ENCODE data around the gene TMOD4. TPM values are rescaled to one million over a fixed set of nuclear protein-coding genes. Genes with fewer than 3 reads are reported as not detected.

TMOD4 gene
- total and polyA plus RNA-seq, 7 donors: 0.07 to 2.1 (median 1.1) TPM; not detected in 4

GRCh38 chr1:151145304-151146071, 30.3 kb downstream of the TMOD4 start:
- Histone ChIP-seq H3K36me3 (no peaks in the 10 kb centered on the region), H3K27ac (peak overlapping the region; percentile 84 to 87 (median 86))
- TF ChIP-seq CTCF (IDR thresholded peaks at IDR 0.05): no peak
- no peak for TF ChIP-seq EP300 (IDR thresholded peaks at IDR 0.05)
- no peak for TF ChIP-seq POLR2AphosphoS5 (IDR thresholded peaks at IDR 0.05)
- no peak for TF ChIP-seq POLR2A (IDR thresholded peaks at IDR 0.05)

GRCh38 chr1:151144474-151145303, 31.1 kb downstream of the TMOD4 start:
- Histone ChIP-seq H3K27me3 (no peaks in the 10 kb centered on the region), H3K36me3 (peaks cover 0 to 4% (median under 1%) of the 10 kb centered on the region in 4 donors), H3K9me3 (no peaks in the 10 kb centered on the region), H3K4me3 (peak overlapping the region in 3 of 4 donors; percentile 75 to 82 (median 82)), H3K27ac (peak overlapping the region; percentile 84 to 87 (median 86)), H3K4me1 (peaks cover 0 to 42% (median 28%) of the 10 kb centered on the region in 4 donors)
- DNase-seq: no peak
- TF ChIP-seq POLR2AphosphoS5 (IDR thresholded peaks at IDR 0.05): no peak
- TF ChIP-seq POLR2A (IDR thresholded peaks at IDR 0.05): no peak
- TF ChIP-seq CTCF (IDR thresholded peaks at IDR 0.05): no peak
- no peak for TF ChIP-seq EP300 (IDR thresholded peaks at IDR 0.05)
- 70 to 75% methylated on average over 7 of the region's 7 CpGs for WGBS, 2 donors
- intact Hi-C loops (cut with DNase I): no loop called here

More at GRCh38 chr1:151145304-151146071, 30.3 kb downstream of the TMOD4 start:
- intact Hi-C loops (cut with DNase I): loop anchor here (2.0 kb wide), 2 partner anchors 19 to 75 kb away; partner anchors contain the start of genes GABPB2 and LYSMD1
- peak; percentile 73 for DNase-seq
- 34 to 35% methylated on average over 43 of the region's 43 CpGs for WGBS, 2 donors
- peaks cover 0 to 42% (median 28%) of the 10 kb centered on the region in 4 donors for H3K4me1 ChIP-seq
- H3K9me3 ChIP-seq: no peaks in the 10 kb centered on the region
- peak overlapping the region; percentile 75 to 84 (median 82) for H3K4me3 ChIP-seq
- no peaks in the 10 kb centered on the region for H3K27me3 ChIP-seq

- 68 to 80% methylated on average over 5 of the region's 5 CpGs for WGBS, 2 donors
- H3K27me3 ChIP-seq: no peaks in the 10 kb centered on the region
- H3K4me1 ChIP-seq: peaks cover 0 to 42% (median 28%) of the 10 kb centered on the region in 4 donors
- peak overlapping the region in 1 of 4 donors; percentile 27 for H3K27ac ChIP-seq
- TF ChIP-seq EP300 (IDR thresholded peaks at IDR 0.05): no peak
- TF ChIP-seq POLR2AphosphoS5 (IDR thresholded peaks at IDR 0.05): no peak
- TF ChIP-seq CTCF (IDR thresholded peaks at IDR 0.05): no peak
- no peak for TF ChIP-seq POLR2A (IDR thresholded peaks at IDR 0.05)
- intact Hi-C loops (cut with DNase I): no loop called here
- no peaks in the 10 kb centered on the region for H3K9me3 ChIP-seq
- no peak for DNase-seq
- H3K36me3 ChIP-seq: peaks cover 0 to 10% (median 4%) of the 10 kb centered on the region in 4 donors
- no peak overlapping the region for H3K4me3 ChIP-seq
Observed at GRCh38 chr1:151143986-151144385, 31.8 kb downstream of the TMOD4 start.

GRCh38 chr1:151143057-151143435, 32.7 kb downstream of the TMOD4 start:
- peaks cover 0 to 42% (median 28%) of the 10 kb centered on the region in 4 donors for H3K4me1 ChIP-seq
- 78 to 83% methylated on average over 7 of the region's 7 CpGs for WGBS, 2 donors
- no peak for DNase-seq
- no peaks in the 10 kb centered on the region for H3K9me3 ChIP-seq
- H3K36me3 ChIP-seq: peaks cover 0 to 10% (median 4%) of the 10 kb centered on the region in 4 donors
- peak overlapping the region in 1 of 4 donors; percentile 27 for H3K27ac ChIP-seq
- no peak overlapping the region for H3K4me3 ChIP-seq
- no peak for TF ChIP-seq CTCF (IDR thresholded peaks at IDR 0.05)
- TF ChIP-seq EP300 (IDR thresholded peaks at IDR 0.05): no peak
- no peak for TF ChIP-seq POLR2AphosphoS5 (IDR thresholded peaks at IDR 0.05)
- no peak for TF ChIP-seq POLR2A (IDR thresholded peaks at IDR 0.05)
- intact Hi-C loops (cut with DNase I): no loop called here
- no peaks in the 10 kb centered on the region for H3K27me3 ChIP-seq
